Pericardium fibroblast (primary cell): ENCODE data around the gene APOA5. TPM values are rescaled to one million over a fixed set of nuclear protein-coding genes. Genes with fewer than 3 reads are reported as not detected.

Source experiments
- total RNA-seq: library from RNA; depleted of rRNA; stranded (reverse); fragments of >200 nt; gene quantifications from 2 replicates; pipeline ENCODE4 v1.2.3, GENCODE V29; 2015

Gene APOA5, protein sequence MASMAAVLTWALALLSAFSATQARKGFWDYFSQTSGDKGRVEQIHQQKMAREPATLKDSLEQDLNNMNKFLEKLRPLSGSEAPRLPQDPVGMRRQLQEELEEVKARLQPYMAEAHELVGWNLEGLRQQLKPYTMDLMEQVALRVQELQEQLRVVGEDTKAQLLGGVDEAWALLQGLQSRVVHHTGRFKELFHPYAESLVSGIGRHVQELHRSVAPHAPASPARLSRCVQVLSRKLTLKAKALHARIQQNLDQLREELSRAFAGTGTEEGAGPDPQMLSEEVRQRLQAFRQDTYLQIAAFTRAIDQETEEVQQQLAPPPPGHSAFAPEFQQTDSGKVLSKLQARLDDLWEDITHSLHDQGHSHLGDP
- total RNA-seq: not detected in 2 replicates

DNA sequence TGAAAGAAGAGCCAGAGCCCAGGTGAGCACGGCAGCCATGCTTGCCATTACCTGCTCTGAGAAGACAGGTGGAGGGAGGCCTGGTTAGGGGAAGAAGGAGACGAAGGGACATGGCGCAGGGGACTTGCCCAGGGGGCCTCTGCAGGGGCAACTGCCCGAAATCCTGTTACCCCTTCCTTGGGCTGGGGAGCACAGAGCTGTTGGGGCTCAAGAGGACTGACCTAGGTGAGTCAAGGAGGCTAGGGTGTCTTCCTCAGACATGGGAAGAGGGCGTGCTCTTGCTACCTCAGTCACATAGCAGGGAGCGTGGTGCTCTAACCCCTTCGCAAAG, at the start of gene APOA5:
APOA5 (minus strand) TSS at position 67 of the 331 bp plus-strand sequence; CDS start at position 48, 19 bp downstream.

DNA sequence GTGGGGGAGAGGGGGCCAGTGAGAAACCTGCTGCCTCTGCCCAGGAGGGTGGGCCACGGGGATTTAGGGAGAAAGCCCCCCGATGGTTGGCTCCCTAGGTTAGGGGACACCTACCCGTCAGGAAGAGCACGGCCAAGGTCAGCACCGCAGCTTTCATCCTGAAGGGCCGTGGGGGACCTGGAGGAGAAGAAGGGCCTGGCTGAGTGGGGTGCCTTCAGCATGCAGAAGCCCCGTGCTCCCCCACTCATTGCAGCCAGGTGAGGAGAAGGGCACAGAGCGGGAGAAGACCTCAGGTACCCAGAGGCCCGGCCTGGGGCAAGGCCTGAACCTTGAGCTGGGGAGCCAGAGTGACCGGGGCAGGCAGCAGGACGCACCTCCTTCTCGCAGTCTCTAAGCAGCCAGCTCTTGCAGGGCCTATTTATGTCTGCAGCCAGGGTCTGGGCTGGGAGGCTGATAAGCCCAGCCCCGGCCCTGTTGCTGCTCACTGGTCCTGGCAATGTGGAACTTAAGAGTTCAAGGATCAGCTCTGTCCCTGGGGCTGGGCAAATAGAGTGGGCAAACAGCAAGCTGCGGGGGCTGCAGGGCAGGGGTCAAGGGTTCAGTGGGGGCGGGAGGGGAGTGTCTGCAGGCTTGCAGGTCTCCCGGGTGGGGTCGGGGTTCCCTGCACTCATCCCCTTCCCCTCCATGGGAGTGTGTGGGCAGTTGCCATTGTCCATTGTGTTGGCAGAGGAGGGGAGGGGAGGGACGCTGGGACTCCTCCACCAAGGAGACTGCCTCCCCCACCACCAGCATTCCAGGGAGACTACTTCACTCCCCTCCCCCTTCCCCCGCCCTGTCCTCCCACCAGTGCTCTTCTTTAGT, 45.8 kb upstream of the APOA5 start, which contains the start of gene APOA1:
APOA1 (minus strand) TSS at position 392 of the 861 bp plus-strand sequence; CDS start at position 157, 235 bp downstream.

DNA sequence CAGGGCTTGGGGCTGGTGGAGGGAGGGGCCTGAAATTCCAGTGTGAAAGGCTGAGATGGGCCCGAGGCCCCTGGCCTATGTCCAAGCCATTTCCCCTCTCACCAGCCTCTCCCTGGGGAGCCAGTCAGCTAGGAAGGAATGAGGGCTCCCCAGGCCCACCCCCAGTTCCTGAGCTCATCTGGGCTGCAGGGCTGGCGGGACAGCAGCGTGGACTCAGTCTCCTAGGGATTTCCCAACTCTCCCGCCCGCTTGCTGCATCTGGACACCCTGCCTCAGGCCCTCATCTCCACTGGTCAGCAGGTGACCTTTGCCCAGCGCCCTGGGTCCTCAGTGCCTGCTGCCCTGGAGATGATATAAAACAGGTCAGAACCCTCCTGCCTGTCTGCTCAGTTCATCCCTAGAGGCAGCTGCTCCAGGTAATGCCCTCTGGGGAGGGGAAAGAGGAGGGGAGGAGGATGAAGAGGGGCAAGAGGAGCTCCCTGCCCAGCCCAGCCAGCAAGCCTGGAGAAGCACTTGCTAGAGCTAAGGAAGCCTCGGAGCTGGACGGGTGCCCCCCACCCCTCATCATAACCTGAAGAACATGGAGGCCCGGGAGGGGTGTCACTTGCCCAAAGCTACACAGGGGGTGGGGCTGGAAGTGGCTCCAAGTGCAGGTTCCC, 38.0 kb upstream of the APOA5 start, which contains the start of gene APOC3:
APOC3 (plus strand) TSS at position 383 of the 659 bp plus-strand sequence. CDS start 676 bp downstream, outside the sequence.

DNA sequence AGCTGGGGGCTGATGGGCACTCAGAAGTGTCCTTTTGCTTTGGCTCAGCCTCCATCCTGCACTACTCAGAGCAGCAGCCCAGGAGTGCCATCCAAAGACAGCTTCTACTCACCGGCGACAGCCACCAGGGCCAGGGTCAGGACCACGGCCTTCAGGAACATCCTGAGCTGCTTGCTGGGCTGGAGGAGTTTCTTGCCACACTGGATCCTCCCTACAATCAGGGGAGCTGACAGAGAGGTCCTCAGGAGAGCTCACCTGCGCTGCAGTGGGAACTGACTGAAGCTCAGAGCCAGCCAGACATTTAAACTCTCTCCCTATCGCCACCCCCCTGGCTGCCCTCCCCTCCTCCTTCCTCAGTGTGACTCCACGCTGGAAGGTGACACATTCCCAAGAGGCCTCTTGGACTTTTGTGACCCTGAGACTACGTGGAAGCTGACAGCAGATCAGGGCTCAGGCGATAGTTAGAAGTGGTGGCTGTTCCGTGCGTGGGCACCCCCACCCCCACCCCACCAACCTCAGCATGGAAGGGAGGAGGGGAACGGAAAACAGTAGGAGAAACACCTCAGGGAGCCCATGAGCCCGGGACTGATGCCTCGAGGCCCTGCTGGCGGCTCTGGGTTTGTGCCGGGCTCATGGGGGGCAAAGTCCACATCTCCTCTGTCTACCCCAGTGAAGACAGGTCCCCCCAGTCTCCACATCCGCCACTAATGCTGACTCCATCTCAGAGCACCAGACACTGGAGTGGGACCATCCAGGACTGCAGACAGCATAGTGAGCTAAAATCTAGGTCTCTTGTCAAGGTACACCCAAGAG, 31.6 kb upstream of the APOA5 start, which contains the start of gene APOA4:
APOA4 (minus strand) TSS at position 274 of the 813 bp plus-strand sequence; CDS start at position 161, 113 bp downstream.

DNA sequence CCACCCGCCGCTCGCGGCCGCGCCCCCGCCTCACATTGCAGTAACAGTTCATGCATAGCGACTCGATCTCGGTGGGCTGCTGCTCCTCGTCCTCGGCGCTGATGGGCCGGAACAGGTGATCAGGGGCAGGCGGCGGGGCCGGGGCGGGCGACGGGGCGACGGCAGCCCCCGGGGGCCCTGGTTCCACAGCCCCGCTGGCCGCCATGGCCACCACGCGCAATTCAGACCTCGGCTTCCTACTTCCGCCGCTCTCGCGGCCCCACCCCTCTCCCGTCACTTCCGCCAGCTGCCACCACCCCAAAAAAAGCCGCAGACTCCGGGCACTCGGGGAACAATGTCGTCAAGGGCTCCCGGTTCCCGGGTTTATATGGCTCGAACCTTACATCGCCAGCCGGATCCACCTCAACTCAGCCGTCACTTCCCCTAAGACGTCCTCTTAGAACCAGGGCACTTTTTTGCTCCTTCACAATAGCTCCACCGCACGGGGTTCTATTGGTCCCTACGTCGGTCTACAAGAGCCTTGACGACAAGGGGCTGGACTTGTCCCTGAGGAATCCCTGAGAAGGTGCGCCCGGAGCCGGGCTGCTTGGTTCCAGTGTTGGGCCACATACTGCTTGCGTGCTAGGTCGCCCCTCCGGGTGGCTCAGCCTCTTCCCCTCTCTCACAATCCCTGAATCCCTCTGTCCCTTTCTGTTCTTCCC, 3.7 kb downstream of the APOA5 start, which contains the start of gene ZPR1:
ZPR1 (minus strand) TSS at position 238 of the 701 bp plus-strand sequence; CDS start at position 205, 33 bp downstream.

DNA sequence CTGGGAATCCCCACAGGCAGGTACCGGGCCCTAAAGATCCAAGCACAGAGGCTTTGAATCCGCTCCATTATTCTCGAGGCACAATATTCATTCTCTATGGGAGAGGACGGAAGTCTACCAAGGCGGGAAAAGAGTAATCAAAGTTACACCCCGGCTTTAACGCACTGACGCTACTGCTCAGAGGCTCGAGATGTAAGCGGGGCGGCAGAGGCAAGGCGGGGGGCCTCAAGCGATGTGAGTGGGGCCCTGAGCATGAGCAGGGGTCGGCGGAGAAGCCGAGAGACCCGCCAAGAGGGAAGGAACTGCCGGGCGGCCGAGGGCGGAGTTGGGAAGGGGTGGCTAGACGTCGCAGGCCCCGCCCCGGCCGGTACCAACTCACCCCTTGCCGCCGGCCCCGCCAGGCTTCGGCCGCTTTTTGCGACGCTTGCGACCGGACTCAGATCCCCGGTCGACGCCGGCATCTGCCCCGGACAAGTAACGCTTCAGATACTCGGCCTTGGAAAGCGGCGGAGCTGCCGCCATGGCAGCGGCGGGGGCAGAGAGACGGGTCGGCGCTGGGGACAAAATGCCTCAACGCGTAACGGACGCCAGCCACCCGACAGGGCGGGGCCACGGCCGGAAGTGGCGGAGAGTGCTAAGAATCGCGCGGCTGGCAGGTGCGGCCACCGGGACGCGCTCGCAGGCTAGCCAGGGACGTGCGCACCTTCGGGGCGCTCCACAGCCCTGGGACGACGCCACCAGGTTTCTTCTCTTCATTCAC, 19.1 kb downstream of the APOA5 start, which contains the start of gene BUD13:
BUD13 (minus strand) TSS at position 545 of the 760 bp plus-strand sequence; CDS start at position 522, 23 bp downstream.

Other genes with a start within 250 kb of the APOA5 start
- 3.7 and 9.3 TPM in 2 replicates for gene BUD13, start 18.9 kb downstream of the APOA5 start, total RNA-seq
- gene ZPR1, start 3.9 kb downstream of the APOA5 start, total RNA-seq: 25.9 and 54.7 TPM in 2 replicates
- not detected in 2 replicates for gene APOA4, start 31.4 kb upstream of the APOA5 start, total RNA-seq
- not detected in 2 replicates for gene APOC3, start 38.0 kb upstream of the APOA5 start, total RNA-seq
- 6.9 and 27.4 TPM in 2 replicates for gene APOA1, start 45.7 kb upstream of the APOA5 start, total RNA-seq